Measurements from ENCODE around the gene ETV6. TPM values are rescaled to one million over a fixed set of nuclear protein-coding genes. Genes with fewer than 3 reads are reported as not detected.

Gene ETV6
- total RNA-seq, 1 experiment from 2014 or later, result 17.2 TPM

DNA sequence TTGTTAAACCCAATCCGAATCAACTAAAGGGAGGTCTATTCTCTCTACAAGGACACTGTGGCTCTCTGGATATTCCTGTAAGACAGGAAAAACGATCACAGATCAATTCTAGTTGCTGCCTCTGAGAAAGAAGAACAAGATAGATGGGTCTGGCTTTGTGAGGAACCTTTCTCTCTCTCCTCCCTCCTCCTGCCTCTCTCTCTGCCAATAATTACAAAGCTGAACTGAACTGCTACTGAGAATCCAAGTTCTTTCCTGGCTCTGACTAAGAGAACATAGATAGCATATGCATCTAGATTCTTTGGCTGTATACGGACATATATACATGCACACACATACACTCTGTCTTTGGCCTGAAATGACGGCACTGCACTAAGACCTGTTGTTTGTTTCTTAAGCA lies 27.6 kb downstream of the ETV6 start:
- Histone ChIP-seq H3K36me3 (ENCODE audit: control insufficient read depth, insufficient read depth, low read length) (no peaks in the 10 kb centered on the region), H3K4me1 (ENCODE audit: control insufficient read depth, insufficient read depth, low read length) (no peaks in the 10 kb centered on the region), H3K9me3 (ENCODE audit: control insufficient read depth, insufficient read depth, low read depth, low read length) (no peaks in the 10 kb centered on the region), H3K27ac (ENCODE audit: low read length) (no peak overlapping the region), H3K4me3 (ENCODE audit: low read depth in 2 of 2, low read length in 2 of 2) (no peak overlapping the region), H3K27me3 (ENCODE audit: control insufficient read depth, insufficient read depth, low read length) (no peaks in the 10 kb centered on the region)
- in situ Hi-C loops (cut with HindIII; ENCODE audit: low pct_unique_long_range_greater_than_20kb, low sequenced_read_pairs), result no loop called here
- CTCF ChIA-PET, result no interaction called here
- no TSS peak for BruUV-seq (replicated peaks)
- POLR2A ChIA-PET, result no interaction called here
- no peak for ATAC-seq
- intact Hi-C loops (cut with micrococcal nuclease; ENCODE audit: unreplicated experiment), result no loop called here
- no peak for DNase-seq (ENCODE audit: low read depth, low spot score)
- TF ChIP-seq SIN3A (IDR thresholded peaks at IDR 0.05; ENCODE audit: borderline replicate concordance, insufficient read depth, low read depth, low read length) (no peak), TCF7L2 (IDR thresholded peaks at IDR 0.05; ENCODE audit: low read depth, low read length) (no peak), CTCF (IDR thresholded peaks at IDR 0.05) (no peak), POLR2AphosphoS5 (IDR thresholded peaks at IDR 0.05; ENCODE audit: low read depth, low read length) (no peak), REST (IDR thresholded peaks at IDR 0.05; ENCODE audit: insufficient read depth in 1 of 2, low read depth in 2 of 2, low read length in 1 of 2) (no peak)

DNA sequence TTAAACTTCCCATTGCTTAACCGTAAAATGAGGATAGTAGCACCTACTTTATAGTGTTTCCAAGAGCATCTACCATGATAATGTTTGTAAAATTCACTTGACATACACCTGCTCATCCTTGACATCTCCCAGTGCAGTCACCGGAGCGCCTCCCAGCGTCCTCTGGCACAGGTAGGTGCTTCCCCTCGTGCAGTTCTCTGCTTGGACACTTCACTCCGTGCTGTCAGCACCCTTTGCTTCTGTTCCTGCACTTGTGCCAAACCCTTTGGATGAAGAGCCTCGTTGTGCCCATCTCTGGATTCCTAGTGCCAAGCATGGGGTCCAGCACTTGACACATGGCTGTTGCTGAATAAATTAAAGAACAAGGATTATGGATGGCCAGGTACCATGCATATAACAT lies 28.3 kb downstream of the ETV6 start:
- POLR2A ChIA-PET, result no interaction called here
- Histone ChIP-seq H3K36me3 (ENCODE audit: control insufficient read depth, insufficient read depth, low read length) (no peaks in the 10 kb centered on the region), H3K4me3 (ENCODE audit: low read depth in 2 of 2, low read length in 2 of 2) (no peak overlapping the region), H3K27me3 (ENCODE audit: control insufficient read depth, insufficient read depth, low read length) (no peaks in the 10 kb centered on the region), H3K9me3 (ENCODE audit: control insufficient read depth, insufficient read depth, low read depth, low read length) (no peaks in the 10 kb centered on the region), H3K27ac (ENCODE audit: low read length) (no peak overlapping the region), H3K4me1 (ENCODE audit: control insufficient read depth, insufficient read depth, low read length) (no peaks in the 10 kb centered on the region)
- ATAC-seq, result no peak
- in situ Hi-C loops (cut with HindIII; ENCODE audit: low pct_unique_long_range_greater_than_20kb, low sequenced_read_pairs), result no loop called here
- intact Hi-C loops (cut with micrococcal nuclease; ENCODE audit: unreplicated experiment), result no loop called here
- CTCF ChIA-PET, result no interaction called here
- no TSS peak for BruUV-seq (replicated peaks)
- no peak for DNase-seq (ENCODE audit: low read depth, low spot score)
- TF ChIP-seq CTCF (IDR thresholded peaks at IDR 0.05) (no peak), POLR2AphosphoS5 (IDR thresholded peaks at IDR 0.05; ENCODE audit: low read depth, low read length) (no peak), REST (IDR thresholded peaks at IDR 0.05; ENCODE audit: insufficient read depth in 1 of 2, low read depth in 2 of 2, low read length in 1 of 2) (no peak), SIN3A (IDR thresholded peaks at IDR 0.05; ENCODE audit: borderline replicate concordance, insufficient read depth, low read depth, low read length) (no peak), TCF7L2 (IDR thresholded peaks at IDR 0.05; ENCODE audit: low read depth, low read length) (no peak)

Data from Panc1 (cell line).